OCI-LY7 (cell line): ENCODE data around the gene HPSE2. TPM values are rescaled to one million over a fixed set of nuclear protein-coding genes. Genes with fewer than 3 reads are reported as not detected.

Source experiments
- BruUV-seq: library from RNA; stranded (reverse); fragments of 400-500 nt; replicated peaks from 2 replicates; lab custom pipeline; 2021; lab: Mats Ljungman, UMichigan
- CTCF ChIA-PET: fragments of 300-600 bp; sonication (Branson Sonifier 250); formaldehyde crosslinking; loops from one replicate; lab custom pipeline; 2022; ENCODE audit warnings: antibody characterized with exemption; ENCODE audit not compliant: unreplicated experiment; lab: Charles Lee
- POLR2A ChIA-PET: fragments of 300-600 bp; sonication (Branson Sonifier 250); formaldehyde crosslinking; loops from one replicate; lab custom pipeline; 2022; ENCODE audit warnings: antibody characterized with exemption; lab: Charles Lee
- DNase-seq: peaks from one replicate; pipeline ENCODE4 v3.0.0-alpha.2; 2015; ENCODE audit warnings: low spot score
- H2AFZ ChIP-seq: fragments of 200-600 bp; sonication (generic), shearing (Covaris generic); 2 replicates; pipeline ENCODE4 v1.6.1; 2014; ENCODE audit warnings: mild to moderate bottlenecking, antibody characterized with exemption, low read length, moderate library complexity
- H3K27ac ChIP-seq: fragments of 200-600 bp; sonication (generic); 2 replicates; pipeline ENCODE4 v1.5.1; 2014; ENCODE audit warnings: mixed run types, low read depth, mild to moderate bottlenecking, moderate library complexity, low read length, inconsistent platforms; ENCODE audit not compliant: poor library complexity, severe bottlenecking
- H3K36me3 ChIP-seq: fragments of 200-600 bp; sonication (generic); 2 replicates; pipeline ENCODE4 v1.6.1; 2014; ENCODE audit warnings: mild to moderate bottlenecking, antibody characterized with exemption, low read length, moderate library complexity, mixed read lengths; ENCODE audit not compliant: insufficient read depth
- H3K4me1 ChIP-seq: fragments of 200-600 bp; sonication (generic); 2 replicates; pipeline ENCODE4 v1.5.1; 2014; ENCODE audit warnings: mild to moderate bottlenecking, low read length; ENCODE audit not compliant: insufficient read depth, poor library complexity, severe bottlenecking
- H3K4me2 ChIP-seq: fragments of 200-600 bp; sonication (generic); 2 replicates; pipeline ENCODE4 v1.6.1; 2014; ENCODE audit warnings: mild to moderate bottlenecking, low read length
- H3K4me3 ChIP-seq: fragments of 200-600 bp; sonication (generic); 2 replicates; pipeline ENCODE4 v1.5.1; 2014; ENCODE audit warnings: mild to moderate bottlenecking, low read depth, low read length; ENCODE audit not compliant: poor library complexity, severe bottlenecking
- H3K79me2 ChIP-seq: fragments of 200-600 bp; sonication (generic); 2 replicates; pipeline ENCODE4 v1.6.1; 2016; ENCODE audit warnings: low read depth, mild to moderate bottlenecking, low read length, moderate library complexity, mixed read lengths; ENCODE audit not compliant: insufficient read depth
- H3K9me2 ChIP-seq: fragments of 200-600 bp; sonication (generic); 2 replicates; pipeline ENCODE4 v1.6.1; 2016; ENCODE audit warnings: mild to moderate bottlenecking, low read length, mixed read lengths; ENCODE audit not compliant: insufficient read depth
- H3K9me3 ChIP-seq: fragments of 200-600 bp; sonication (generic); 2 replicates; pipeline ENCODE4 v1.6.1; 2014; ENCODE audit warnings: mild to moderate bottlenecking, mixed run types, low read length, mixed read lengths
- H4K20me1 ChIP-seq: fragments of 200-600 bp; sonication (generic); 2 replicates; pipeline ENCODE4 v1.6.1; 2014; ENCODE audit warnings: mild to moderate bottlenecking, antibody characterized with exemption, low read length, moderate library complexity, mixed read lengths; ENCODE audit not compliant: insufficient read depth
- CTCF ChIP-seq: fragments of 200-600 bp; sonication (generic); conservative IDR thresholded peaks from 2 replicates; pipeline ENCODE4 v1.5.1; 2014; ENCODE audit warnings: mild to moderate bottlenecking, antibody characterized with exemption, low read length, moderate library complexity, mixed read lengths
- EZH2phosphoT487 ChIP-seq: fragments of 200-600 bp; sonication (generic); IDR thresholded peaks from 2 replicates; pipeline ENCODE4 v1.6.1; 2018; ENCODE audit warnings: low read depth, borderline replicate concordance, mild to moderate bottlenecking, mixed run types, antibody characterized with exemption, low read length, moderate library complexity, mixed read lengths
- intact Hi-C: fragments of 100-400 bp; cut with micrococcal nuclease; formaldehyde crosslinking; loops from one replicate; pipeline ENCODE4 v1.10.0; 2022; ENCODE audit not compliant: unreplicated experiment
- total RNA-seq, 2 experiments: library from RNA; depleted of rRNA in 1 of 2; stranded (reverse); fragments of >200 nt in 1 of 2; shearing (Covaris generic) in 1 of 2; gene quantifications; 2 replicates each; pipeline ENCODE4 v1.2.3, GENCODE V29; 2014 to 2022

Gene HPSE2
- total RNA-seq, 2 experiments from 2014 or later, result not detected

GRCh38 chr10:98833542-98833941 lies 402.1 kb downstream of the HPSE2 start:
- no peaks in the 10 kb centered on the region for H3K9me2 ChIP-seq
- POLR2A ChIA-PET, result interaction anchor here (1.1 kb wide), 1 partner anchor 41 kb away, joined by 5 read pairs; no protein-coding TSS in a partner anchor
- TF ChIP-seq EZH2phosphoT487 (no peak), CTCF (no peak)
- H4K20me1 ChIP-seq, result no peaks in the 10 kb centered on the region
- H3K4me3 ChIP-seq, result no peak overlapping the region
- no peak overlapping the region for H2AFZ ChIP-seq
- no peak overlapping the region for H3K27ac ChIP-seq
- H3K4me1 ChIP-seq, result no peaks in the 10 kb centered on the region
- no peaks in the 10 kb centered on the region for H3K79me2 ChIP-seq
- DNase-seq, result no peak
- no peak overlapping the region for H3K4me2 ChIP-seq
- BruUV-seq, result no TSS peak
- no peaks in the 10 kb centered on the region for H3K36me3 ChIP-seq
- CTCF ChIA-PET, result no interaction called here
- intact Hi-C loops, result no loop called here
- no peaks in the 10 kb centered on the region for H3K9me3 ChIP-seq

- DNase-seq, result no peak
- no peak overlapping the region for H3K4me3 ChIP-seq
- no peaks in the 10 kb centered on the region for H3K36me3 ChIP-seq
- H3K79me2 ChIP-seq, result no peaks in the 10 kb centered on the region
- no peak overlapping the region for H3K4me2 ChIP-seq
- no peak overlapping the region for H3K27ac ChIP-seq
- CTCF ChIA-PET, result no interaction called here
- no TSS peak for BruUV-seq
- no peak overlapping the region for H2AFZ ChIP-seq
- H3K9me2 ChIP-seq, result no peaks in the 10 kb centered on the region
- no peak for TF ChIP-seq EZH2phosphoT487
- no peak for TF ChIP-seq CTCF
- POLR2A ChIA-PET, result interaction anchor here (1.1 kb wide), 1 partner anchor 40 kb away, joined by 5 read pairs; no protein-coding TSS in a partner anchor
- H3K4me1 ChIP-seq, result no peaks in the 10 kb centered on the region
- no peaks in the 10 kb centered on the region for H3K9me3 ChIP-seq
- H4K20me1 ChIP-seq, result no peaks in the 10 kb centered on the region
- intact Hi-C loops, result no loop called here
Measured at GRCh38 chr10:98832738-98833137, 402.9 kb downstream of the HPSE2 start.

- Histone ChIP-seq H2AFZ (no peak overlapping the region), H3K79me2 (no peaks in the 10 kb centered on the region), H3K9me3 (no peaks in the 10 kb centered on the region), H3K4me2 (no peak overlapping the region), H3K27ac (no peak overlapping the region), H4K20me1 (no peaks in the 10 kb centered on the region), H3K4me3 (no peak overlapping the region), H3K4me1 (no peaks in the 10 kb centered on the region), H3K9me2 (no peaks in the 10 kb centered on the region), H3K36me3 (no peaks in the 10 kb centered on the region)
- BruUV-seq, result no TSS peak
- TF ChIP-seq CTCF (no peak), EZH2phosphoT487 (no peak)
- ChIA-PET CTCF (no interaction called here), POLR2A (no interaction called here)
- intact Hi-C loops, result no loop called here
- DNase-seq, result no peak
Measured at GRCh38 chr10:98832196-98832595, 403.5 kb downstream of the HPSE2 start.
